Measurements from ENCODE around the gene NRP1. TPM values are rescaled to one million over a fixed set of nuclear protein-coding genes. Genes with fewer than 3 reads are reported as not detected.

The NRP1 gene
- total RNA-seq, 2 donors from 2014 or later = 0.33 to 1.5 TPM

DNA sequence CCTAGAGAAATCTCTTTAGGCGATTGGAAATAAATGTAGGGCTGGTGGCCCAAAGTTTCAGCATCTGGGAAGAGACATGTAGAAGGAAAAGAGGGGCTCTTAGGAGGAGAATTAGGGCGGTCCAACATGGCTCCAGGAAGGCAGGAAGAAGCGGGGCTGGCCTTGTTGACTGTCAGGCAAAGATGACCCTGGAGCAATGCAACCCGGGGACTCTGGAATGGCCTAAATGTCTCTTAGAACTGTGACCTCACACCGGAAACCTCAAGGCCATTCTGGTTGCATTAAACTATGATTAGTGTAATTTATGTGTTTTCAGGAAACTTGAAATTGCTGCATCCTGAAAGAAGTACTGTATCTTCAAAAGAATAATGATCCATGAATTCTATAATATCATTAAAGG, 66.8 kb downstream of the NRP1 start:
- Mint-ChIP-seq H3K9me3 (no peaks in the 10 kb centered on the region), H3K27me3 (peaks cover 7 to 13% of the 10 kb centered on the region in 2 donors), H3K27ac (no peak overlapping the region), H3K4me1 (ENCODE audit: low read depth in 2 of 2) (peaks cover 11 to 17% of the 10 kb centered on the region in 2 donors), H3K36me3 (no peaks in the 10 kb centered on the region), H3K4me3 (peak overlapping the region; percentile 4)
- ATAC-seq (no peak), DNase-seq (ENCODE audit: low spot score) (no peak)

DNA sequence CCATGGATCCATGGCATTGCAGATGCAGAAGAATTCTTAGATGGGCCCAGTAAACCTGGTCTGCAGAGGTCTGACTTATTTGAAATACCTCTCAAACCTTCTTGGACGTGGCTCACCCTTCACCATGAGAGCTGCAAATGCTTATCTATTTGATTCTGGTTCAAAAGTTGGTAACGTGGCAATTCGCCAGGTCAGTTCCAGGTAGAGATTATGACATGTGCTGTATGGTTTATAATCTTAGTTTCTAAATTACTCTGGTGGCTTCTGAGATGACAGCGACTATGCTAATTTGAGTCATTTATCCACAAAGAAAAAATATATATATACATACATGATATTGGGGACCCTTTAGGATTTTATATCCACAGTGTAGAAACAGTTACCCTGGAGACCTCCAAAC, 68.8 kb downstream of the NRP1 start:
- Mint-ChIP-seq H3K4me1 (ENCODE audit: low read depth in 2 of 2) (peaks cover 11 to 17% of the 10 kb centered on the region in 2 donors), H3K27me3 (peaks cover 6 to 12% of the 10 kb centered on the region in 2 donors), H3K4me3 (no peak overlapping the region), H3K36me3 (no peaks in the 10 kb centered on the region), H3K9me3 (no peaks in the 10 kb centered on the region), H3K27ac (no peak overlapping the region)
- DNase-seq (ENCODE audit: low spot score) = no peak
- peak; percentile 36 to 72 for ATAC-seq

DNA sequence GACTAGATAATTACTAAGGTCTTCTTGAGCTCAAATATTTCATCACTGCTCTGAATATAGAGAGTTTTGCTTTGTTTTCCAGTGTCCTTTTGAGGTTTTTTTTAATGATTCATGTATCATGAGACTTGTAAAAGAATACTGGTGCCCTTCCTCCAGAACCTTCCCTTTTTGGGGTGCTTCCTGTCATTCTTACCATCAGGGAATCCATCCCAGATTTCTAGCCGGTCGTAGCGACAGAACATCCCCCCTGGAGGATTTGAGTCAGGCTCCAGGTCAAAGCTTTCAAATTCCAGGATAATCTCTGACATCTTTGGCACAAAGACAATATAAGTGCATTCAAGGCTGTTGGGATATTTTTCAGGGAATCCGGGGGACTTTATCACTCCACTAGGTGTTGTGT, 71.0 kb downstream of the NRP1 start:
- H3K4me1 Mint-ChIP-seq (ENCODE audit: low read depth in 2 of 2) = peaks cover 11 to 17% of the 10 kb centered on the region in 2 donors
- H3K4me3 Mint-ChIP-seq = no peak overlapping the region
- H3K9me3 Mint-ChIP-seq = no peaks in the 10 kb centered on the region
- peaks cover 8 to 18% of the 10 kb centered on the region in 2 donors for H3K27me3 Mint-ChIP-seq
- no peak for ATAC-seq
- H3K27ac Mint-ChIP-seq = no peak overlapping the region
- no peak for DNase-seq (ENCODE audit: low spot score)
- H3K36me3 Mint-ChIP-seq = no peaks in the 10 kb centered on the region

DNA sequence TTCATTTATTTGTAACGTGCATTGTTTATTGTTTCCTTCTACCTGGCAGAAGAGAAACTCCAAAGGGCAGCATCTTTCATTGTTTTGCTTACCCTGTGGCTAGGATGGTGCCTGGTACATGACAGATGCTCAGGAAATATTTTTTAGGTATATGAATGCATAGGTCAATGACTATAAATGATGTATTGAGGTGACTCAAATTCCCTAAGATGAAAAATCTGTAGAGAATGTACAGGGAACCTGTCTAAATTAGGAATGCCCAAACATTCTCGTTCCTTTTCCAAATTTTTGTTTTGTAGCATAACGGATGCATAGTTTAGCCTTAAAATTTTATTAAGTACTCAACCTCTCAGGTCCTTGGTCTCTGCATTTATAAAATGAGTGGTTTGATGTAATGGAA, 71.6 kb downstream of the NRP1 start:
- no peaks in the 10 kb centered on the region for H3K9me3 Mint-ChIP-seq
- ATAC-seq = no peak
- no peaks in the 10 kb centered on the region for H3K36me3 Mint-ChIP-seq
- no peak overlapping the region for H3K4me3 Mint-ChIP-seq
- peaks cover 11 to 17% of the 10 kb centered on the region in 2 donors for H3K4me1 Mint-ChIP-seq (ENCODE audit: low read depth in 2 of 2)
- DNase-seq (ENCODE audit: low spot score) = no peak
- no peak overlapping the region for H3K27ac Mint-ChIP-seq
- peaks cover 8 to 18% of the 10 kb centered on the region in 2 donors for H3K27me3 Mint-ChIP-seq

DNA sequence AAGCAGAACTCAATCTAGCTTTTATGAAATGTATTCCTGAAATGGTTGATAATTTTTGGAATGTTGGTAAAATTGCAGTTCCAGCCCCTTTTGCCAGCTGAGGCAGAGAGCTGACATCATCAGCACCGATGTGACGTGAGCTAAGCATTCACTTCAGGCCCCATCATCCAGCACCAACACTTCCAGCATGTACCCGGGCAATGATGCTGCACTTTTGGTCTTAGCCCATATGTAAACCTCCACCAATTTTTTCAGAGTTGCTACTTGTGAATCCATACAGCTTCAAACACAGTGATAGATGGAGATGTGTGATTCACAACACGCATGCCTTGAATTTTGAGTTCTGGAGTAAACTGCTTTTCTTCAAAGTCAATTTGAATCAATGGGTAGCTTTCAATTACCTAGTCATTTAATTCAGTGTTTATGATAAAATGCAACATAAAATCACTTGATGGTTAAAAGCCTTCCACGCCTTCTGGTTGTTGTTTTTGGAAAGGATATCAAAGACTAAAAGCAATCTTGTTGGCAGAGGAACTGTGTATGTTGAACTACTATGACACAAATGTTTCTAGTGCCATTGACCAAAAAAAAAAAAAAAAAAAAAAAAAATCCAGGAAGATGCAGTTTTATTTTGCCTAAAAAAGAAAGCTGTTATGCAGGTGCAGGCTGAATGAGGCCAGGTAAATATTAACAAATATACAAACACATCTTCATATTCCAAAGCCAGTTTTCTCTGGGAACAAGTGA, 73.9 kb downstream of the NRP1 start:
- no peak for DNase-seq (ENCODE audit: low spot score)
- Mint-ChIP-seq H3K4me1 (ENCODE audit: low read depth in 2 of 2) (peaks cover 3 to 7% of the 10 kb centered on the region in 2 donors), H3K4me3 (no peak overlapping the region), H3K27me3 (peaks cover 10 to 18% of the 10 kb centered on the region in 2 donors), H3K27ac (no peak overlapping the region), H3K36me3 (no peaks in the 10 kb centered on the region), H3K9me3 (no peaks in the 10 kb centered on the region)
- ATAC-seq = no peak

DNA sequence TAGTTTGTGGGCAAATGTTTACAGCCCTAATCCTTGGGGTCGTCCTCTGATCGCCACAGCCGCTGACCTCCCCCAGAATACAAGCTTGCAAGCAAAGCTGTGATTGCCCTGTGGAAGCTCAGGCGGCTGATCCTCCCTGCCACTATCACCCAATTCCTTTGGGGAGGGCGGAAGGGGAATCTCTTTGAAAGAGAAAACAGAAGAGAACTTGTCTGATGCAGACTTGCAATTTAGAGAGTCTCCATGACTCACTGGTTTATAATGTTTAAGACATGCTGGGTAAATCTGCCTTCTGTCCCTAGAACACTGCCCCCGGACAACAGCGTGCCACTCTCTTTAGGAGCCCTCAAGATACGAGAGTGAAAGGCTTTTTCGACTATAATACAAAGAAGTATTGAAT, 75.5 kb downstream of the NRP1 start:
- no peaks in the 10 kb centered on the region for H3K4me1 Mint-ChIP-seq (ENCODE audit: low read depth in 2 of 2)
- no peaks in the 10 kb centered on the region for H3K9me3 Mint-ChIP-seq
- no peak for DNase-seq (ENCODE audit: low spot score)
- H3K27me3 Mint-ChIP-seq = peaks cover 10 to 18% of the 10 kb centered on the region in 2 donors
- no peak for ATAC-seq
- H3K4me3 Mint-ChIP-seq = no peak overlapping the region
- H3K36me3 Mint-ChIP-seq = no peaks in the 10 kb centered on the region
- H3K27ac Mint-ChIP-seq = no peak overlapping the region

DNA sequence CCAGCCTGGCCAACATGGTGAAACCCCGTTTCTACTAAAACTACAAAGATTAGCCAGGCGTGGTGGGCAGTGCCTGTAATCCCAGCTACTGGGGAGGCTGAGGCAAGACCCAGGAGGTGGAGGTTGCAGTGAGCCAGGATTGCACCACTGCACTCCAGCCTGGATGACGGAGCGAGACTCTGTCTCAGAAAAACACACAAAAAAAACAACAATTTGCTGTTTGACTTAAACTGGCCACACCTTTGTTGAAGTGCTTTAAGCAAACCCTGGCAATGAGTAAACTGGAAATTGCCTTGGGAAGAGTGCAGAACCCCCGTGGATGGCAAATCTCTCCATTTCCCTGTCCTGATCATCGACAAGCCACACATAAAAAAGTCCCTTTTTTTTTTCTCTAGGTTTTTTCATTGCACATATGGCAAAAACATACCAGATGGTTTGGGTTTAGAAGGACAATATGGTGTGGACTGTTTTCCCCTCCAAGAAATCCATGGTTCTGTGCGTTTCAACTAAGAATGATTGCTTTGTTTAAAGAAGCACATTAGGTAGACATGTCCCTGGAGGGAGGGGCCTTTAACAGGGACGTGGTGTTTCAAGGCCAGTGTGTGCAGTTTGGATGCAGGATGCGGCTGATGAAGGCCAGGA, 76.9 kb downstream of the NRP1 start:
- DNase-seq (ENCODE audit: low spot score) (no peak), ATAC-seq (no peak)
- no peak overlapping the region for H3K27ac Mint-ChIP-seq
- peaks cover 5 to 7% of the 10 kb centered on the region in 2 donors for H3K4me1 Mint-ChIP-seq (ENCODE audit: low read depth in 2 of 2)
- no peaks in the 10 kb centered on the region for H3K9me3 Mint-ChIP-seq
- H3K4me3 Mint-ChIP-seq = no peak overlapping the region
- peaks cover 8 to 14% of the 10 kb centered on the region in 2 donors for H3K27me3 Mint-ChIP-seq
- H3K36me3 Mint-ChIP-seq = no peaks in the 10 kb centered on the region

DNA sequence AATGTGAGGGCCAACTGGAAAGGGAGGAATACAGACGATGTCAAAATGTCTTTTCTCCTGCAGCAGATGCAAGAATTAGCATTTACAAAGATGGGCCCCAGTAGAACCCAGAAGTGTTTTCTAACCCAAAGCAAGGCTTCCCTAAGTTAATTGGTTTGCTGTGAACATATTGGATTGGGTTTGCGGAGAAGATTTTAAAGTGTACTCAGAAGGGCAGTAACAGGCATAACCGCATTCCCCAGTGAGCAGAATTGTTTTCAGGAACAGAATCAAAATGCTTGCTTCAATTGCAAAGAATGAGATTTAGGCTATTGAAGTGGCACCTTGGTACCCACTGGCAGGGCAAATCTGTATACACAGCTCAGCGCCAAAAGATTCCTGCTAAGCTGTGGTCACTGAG, 78.0 kb downstream of the NRP1 start:
- no peak for ATAC-seq
- no peaks in the 10 kb centered on the region for H3K9me3 Mint-ChIP-seq

DNA sequence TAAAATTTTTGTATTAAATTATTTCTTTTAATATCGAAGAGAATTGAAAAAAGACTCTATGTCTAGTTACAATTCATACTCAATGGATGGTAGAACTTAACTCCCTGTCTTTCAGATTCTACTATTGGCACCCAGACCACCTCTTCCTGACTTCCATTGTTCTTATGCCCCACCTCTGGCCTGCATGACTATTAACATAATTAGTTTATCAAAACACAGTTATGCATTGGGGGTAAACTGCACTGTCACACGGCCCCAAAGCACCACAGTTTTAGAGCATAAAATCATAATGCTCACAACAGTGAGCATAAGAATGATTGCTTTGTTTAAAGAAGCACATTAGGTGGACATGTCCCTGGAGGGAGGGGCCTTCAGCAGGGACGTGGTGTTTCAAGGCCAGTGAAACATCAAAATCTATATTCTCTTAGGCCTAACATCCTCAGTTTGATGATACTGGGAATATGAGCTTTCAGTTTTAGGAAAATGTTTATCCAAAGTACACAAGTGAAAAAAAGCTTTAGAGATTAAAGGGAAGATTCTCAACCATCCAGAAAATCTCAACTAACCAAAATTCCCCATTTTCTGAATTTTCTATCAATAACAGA, 79.8 kb downstream of the NRP1 start:
- Mint-ChIP-seq H3K4me3 (no peak overlapping the region), H3K4me1 (ENCODE audit: low read depth in 2 of 2) (peaks cover 16 to 19% of the 10 kb centered on the region in 2 donors), H3K27ac (no peak overlapping the region), H3K27me3 (peaks cover 18 to 25% of the 10 kb centered on the region in 2 donors), H3K9me3 (no peaks in the 10 kb centered on the region), H3K36me3 (no peaks in the 10 kb centered on the region)
- ATAC-seq = no peak
- no peak for DNase-seq (ENCODE audit: low spot score)

More for the DNA sequence above, 78.0 kb downstream of the NRP1 start:
- peaks cover 8 to 9% of the 10 kb centered on the region in 2 donors for H3K4me1 Mint-ChIP-seq (ENCODE audit: low read depth in 2 of 2)
- H3K4me3 Mint-ChIP-seq = no peak overlapping the region
- H3K27ac Mint-ChIP-seq = no peak overlapping the region
- DNase-seq (ENCODE audit: low spot score) = no peak
- H3K36me3 Mint-ChIP-seq = no peaks in the 10 kb centered on the region
- peaks cover 4 to 9% of the 10 kb centered on the region in 2 donors for H3K27me3 Mint-ChIP-seq

DNA sequence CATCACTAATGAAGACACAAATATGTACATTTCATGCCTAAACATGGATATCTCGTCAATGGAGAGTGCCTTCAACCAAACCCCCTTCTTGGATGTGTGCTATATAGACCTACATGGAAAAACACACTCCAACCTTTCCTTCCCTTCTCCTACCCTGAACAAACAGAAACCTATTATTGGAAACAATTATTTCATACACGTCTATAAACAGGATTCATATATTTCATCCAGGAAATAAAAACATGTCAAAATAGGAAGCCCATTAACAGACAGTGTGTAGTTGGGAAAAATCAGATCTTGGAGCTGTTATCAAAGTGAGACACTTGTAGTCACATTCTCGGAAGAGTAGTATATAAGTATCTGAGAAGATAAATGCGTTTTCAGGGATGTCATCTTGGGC, 81.1 kb downstream of the NRP1 start:
- DNase-seq (ENCODE audit: low spot score) = no peak
- Mint-ChIP-seq H3K36me3 (no peaks in the 10 kb centered on the region), H3K27me3 (peaks cover 20 to 25% of the 10 kb centered on the region in 2 donors), H3K9me3 (no peaks in the 10 kb centered on the region), H3K4me3 (no peak overlapping the region), H3K4me1 (ENCODE audit: low read depth in 2 of 2) (peaks cover 28 to 31% of the 10 kb centered on the region in 2 donors), H3K27ac (no peak overlapping the region)
- ATAC-seq = no peak

DNA sequence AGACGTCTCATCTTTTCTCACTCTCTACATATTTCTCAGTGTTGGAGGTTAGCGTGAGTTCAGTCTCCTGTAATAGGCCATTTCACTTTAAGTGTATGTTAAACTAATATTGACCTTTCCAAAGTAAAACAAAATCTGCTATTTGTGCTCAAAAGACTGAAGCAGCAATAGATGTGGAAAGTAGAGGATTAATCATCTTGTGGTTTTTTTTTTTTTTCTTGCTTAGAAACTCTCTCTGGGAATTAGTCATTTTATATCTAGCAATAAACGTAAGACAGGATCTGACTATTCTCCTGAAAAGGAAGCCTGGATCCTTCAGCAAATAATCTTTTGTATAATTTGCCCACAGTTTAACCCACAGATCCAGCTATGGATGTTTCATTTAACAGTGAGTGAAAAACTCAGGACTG, 81.7 kb downstream of the NRP1 start:
- no peaks in the 10 kb centered on the region for H3K36me3 Mint-ChIP-seq
- ATAC-seq = peak; percentile 47 to 73
- DNase-seq (ENCODE audit: low spot score) = no peak
- peak overlapping the region; percentile 46 for H3K4me3 Mint-ChIP-seq
- H3K27me3 Mint-ChIP-seq = peaks cover 20 to 25% of the 10 kb centered on the region in 2 donors
- no peaks in the 10 kb centered on the region for H3K9me3 Mint-ChIP-seq
- H3K4me1 Mint-ChIP-seq (ENCODE audit: low read depth in 2 of 2) = peaks cover 32 to 34% of the 10 kb centered on the region in 2 donors
- H3K27ac Mint-ChIP-seq = peak overlapping the region in 1 of 2 donors; percentile 9

DNA sequence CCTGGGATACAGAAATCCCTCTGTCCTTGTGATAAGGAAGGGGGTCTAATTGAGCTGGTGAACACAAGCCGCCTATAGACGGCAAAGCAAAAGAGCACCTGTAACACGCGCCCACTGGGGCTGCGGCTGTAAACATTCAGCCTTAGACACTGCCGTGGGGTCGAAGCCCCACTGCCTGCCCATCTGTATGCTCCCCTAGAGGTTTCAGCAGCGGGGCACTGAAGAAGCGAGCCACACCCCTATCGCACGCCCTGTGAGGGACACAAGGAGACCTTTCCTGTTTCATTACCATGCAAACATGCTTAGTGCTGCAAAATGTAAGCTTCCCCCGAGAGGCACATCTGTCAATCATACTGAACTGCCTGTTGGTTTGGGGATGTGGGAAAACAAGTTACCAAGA, 82.1 kb downstream of the NRP1 start:
- no peaks in the 10 kb centered on the region for H3K9me3 Mint-ChIP-seq
- H3K36me3 Mint-ChIP-seq = no peaks in the 10 kb centered on the region
- H3K4me1 Mint-ChIP-seq (ENCODE audit: low read depth in 2 of 2) = peaks cover 32 to 34% of the 10 kb centered on the region in 2 donors
- peak overlapping the region in 1 of 2 donors; percentile 9 for H3K27ac Mint-ChIP-seq
- ATAC-seq (peak; percentile 25 to 65), DNase-seq (ENCODE audit: low spot score) (no peak)
- H3K27me3 Mint-ChIP-seq = peaks cover 20 to 25% of the 10 kb centered on the region in 2 donors
- peak overlapping the region; percentile 46 for H3K4me3 Mint-ChIP-seq

DNA sequence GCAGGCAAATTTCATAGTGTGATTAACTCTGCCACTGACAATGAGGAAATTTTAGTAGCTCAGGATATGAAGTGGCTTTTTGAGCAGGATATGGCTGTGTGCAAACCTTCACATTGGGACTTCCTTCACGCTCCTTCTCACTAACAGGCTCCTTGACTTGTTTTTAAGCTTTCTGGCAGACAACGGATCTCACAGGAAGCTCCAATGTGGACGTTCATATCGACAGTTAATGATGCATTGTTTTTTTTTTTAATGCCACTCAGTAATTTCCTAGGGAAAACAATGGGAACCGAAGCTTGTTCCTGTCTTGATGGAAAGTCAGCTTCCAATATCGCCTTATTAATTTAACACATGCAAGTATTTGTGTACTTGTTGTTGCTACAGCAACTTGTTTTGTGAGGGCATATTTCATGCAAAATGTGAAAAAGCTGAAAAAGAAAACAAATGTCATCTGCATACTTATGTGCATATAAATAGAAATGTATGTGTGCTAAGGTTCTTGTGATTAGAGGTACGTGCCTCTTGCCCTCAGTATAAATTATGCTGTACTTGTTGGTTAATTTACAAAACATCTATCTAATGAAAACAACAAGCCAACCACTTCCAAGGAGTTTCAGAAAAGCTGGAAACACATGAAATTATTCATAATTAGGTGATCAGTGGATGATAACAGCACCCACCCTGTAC, 84.7 kb downstream of the NRP1 start:
- DNase-seq (ENCODE audit: low spot score) = no peak
- no peaks in the 10 kb centered on the region for H3K9me3 Mint-ChIP-seq
- H3K27me3 Mint-ChIP-seq = peaks cover 18 to 25% of the 10 kb centered on the region in 2 donors
- H3K27ac Mint-ChIP-seq = peak overlapping the region in 1 of 2 donors; percentile 29
- H3K4me3 Mint-ChIP-seq = no peak overlapping the region
- no peaks in the 10 kb centered on the region for H3K36me3 Mint-ChIP-seq
- peaks cover 32 to 34% of the 10 kb centered on the region in 2 donors for H3K4me1 Mint-ChIP-seq (ENCODE audit: low read depth in 2 of 2)
- ATAC-seq = no peak

Data from natural killer cell treated with Interleukin-12 subunit alpha and Interleukin-12 subunit beta and Interleukin-15 and Interleukin-18, amount 100 ng/mL, for 72 hours (primary cell).